GM18508 (cell line): Measurements from ENCODE around the gene SLC44A1.

Source experiments
- ATAC-seq: cut with Tn5 transposase; IDR thresholded peaks from one replicate; pipeline ENCODE4 v1.9.1; 2021; ENCODE audit warnings: moderate number of reproducible peaks; ENCODE audit not compliant: insufficient read depth, unreplicated experiment

SLC44A1 gene

GRCh38 chr9:105447814-105448812, 203.7 kb downstream of the SLC44A1 start, which contains the start of gene FSD1L:
Gene FSD1L, plus strand, starts transcription at chr9:105448034. Its CDS starts 187 bp downstream, at chr9:105448221.
- ATAC-seq: peak; percentile 81

GRCh38 chr9:105449081-105449480, 204.6 kb downstream of the SLC44A1 start:
- ATAC-seq: no peak

GRCh38 chr9:105452185-105452584, 207.7 kb downstream of the SLC44A1 start:
- no peak for ATAC-seq

- no peak for ATAC-seq
Observed at GRCh38 chr9:105455836-105456475, 211.5 kb downstream of the SLC44A1 start.

GRCh38 chr9:105457560-105458294, 213.3 kb downstream of the SLC44A1 start:
- ATAC-seq: no peak

GRCh38 chr9:105458404-105458803, 214.0 kb downstream of the SLC44A1 start:
- ATAC-seq: no peak

GRCh38 chr9:105459336-105459735, 214.9 kb downstream of the SLC44A1 start:
- ATAC-seq: no peak

- ATAC-seq: no peak
Observed at GRCh38 chr9:105466898-105467455, 222.5 kb downstream of the SLC44A1 start.

- ATAC-seq: no peak
Observed at GRCh38 chr9:105468875-105469274, 224.4 kb downstream of the SLC44A1 start.

- no peak for ATAC-seq
Observed at GRCh38 chr9:105473221-105473620, 228.8 kb downstream of the SLC44A1 start.

GRCh38 chr9:105475302-105475701, 230.9 kb downstream of the SLC44A1 start:
- no peak for ATAC-seq

- ATAC-seq: no peak
Observed at GRCh38 chr9:105479846-105480245, 235.4 kb downstream of the SLC44A1 start.

GRCh38 chr9:105483618-105484017, 239.2 kb downstream of the SLC44A1 start:
- ATAC-seq: peak; percentile 71

- ATAC-seq: no peak
Observed at GRCh38 chr9:105484226-105484625, 239.8 kb downstream of the SLC44A1 start.

- no peak for ATAC-seq
Observed at GRCh38 chr9:105485131-105485530, 240.7 kb downstream of the SLC44A1 start.
